Peyer's patch (tissue), 4 donors: Measurements from ENCODE around the gene ZKSCAN5. TPM values are rescaled to one million over a fixed set of nuclear protein-coding genes. Genes with fewer than 3 reads are reported as not detected.
"Not testable (repeated sequence)": the region's sequence is repeated elsewhere in the genome, so short reads cannot be mapped to it uniquely, and the experiment has no call there.

ENCODE experiments used
- DNase-seq, 3 donors: peaks; one replicate each; pipeline ENCODE4 v3.0.0-alpha.2; 2017 to 2019
- H3K27ac ChIP-seq, 4 donors: fragments of 200-600 bp; sonication (generic); one replicate each; pipeline ENCODE4 v1.5.1; 2016 to 2019
- H3K27me3 ChIP-seq, 2 donors: fragments of 200-600 bp; sonication (generic); one replicate each; pipeline ENCODE4 v1.5.1; 2019
- H3K36me3 ChIP-seq, 3 donors: fragments of 200-600 bp; sonication (generic); one replicate each; pipeline ENCODE4 v1.5.1; 2016 to 2019
- H3K4me1 ChIP-seq, 4 donors: fragments of 200-600 bp; sonication (generic); one replicate each; pipeline ENCODE4 v1.5.1; 2016 to 2019
- H3K4me3 ChIP-seq, 4 donors: fragments of 200-600 bp; sonication (generic); 1 replicate in 3 of 4; 2 replicates in 1 of 4; pipeline ENCODE4 v1.5.1; 2016 to 2019; ENCODE audit warnings: mild to moderate bottlenecking in 1 of 4
- H3K9me3 ChIP-seq, 4 donors: fragments of 200-600 bp; sonication (generic); one replicate each; pipeline ENCODE4 v1.5.1; 2016 to 2019; ENCODE audit warnings: mild to moderate bottlenecking in 1 of 4
- POLR2A ChIP-seq, 2 donors: fragments of 450-650 bp; IDR thresholded peaks; one replicate each; pipeline ENCODE4 v1.5.1; 2017; ENCODE audit warnings: antibody characterized with exemption in 2 of 2, mild to moderate bottlenecking in 2 of 2, moderate library complexity in 2 of 2
- total RNA-seq, 4 donors: library from RNA; depleted of rRNA; stranded (reverse); fragments of >200 nt; gene quantifications; one replicate each; pipeline ENCODE4 v1.1.0, GENCODE V29; 2016
- TF ChIP-seq, protein P1 (sequence below), 6 experiments: fragments of 450-650 bp in 4 of 6; fragments of 200-600 bp in 2 of 6; sonication (generic) in 1 of 6; IDR thresholded peaks; one replicate each; pipeline ENCODE4 v1.5.1; 2017 to 2019; ENCODE audit warnings: antibody characterized with exemption in 6 of 6, mild to moderate bottlenecking in 3 of 6, moderate library complexity in 1 of 6

ZKSCAN5 gene
- total RNA-seq, 4 donors from 2014 or later, result 7.2 to 20.6 (median 11.7) TPM

DNA sequence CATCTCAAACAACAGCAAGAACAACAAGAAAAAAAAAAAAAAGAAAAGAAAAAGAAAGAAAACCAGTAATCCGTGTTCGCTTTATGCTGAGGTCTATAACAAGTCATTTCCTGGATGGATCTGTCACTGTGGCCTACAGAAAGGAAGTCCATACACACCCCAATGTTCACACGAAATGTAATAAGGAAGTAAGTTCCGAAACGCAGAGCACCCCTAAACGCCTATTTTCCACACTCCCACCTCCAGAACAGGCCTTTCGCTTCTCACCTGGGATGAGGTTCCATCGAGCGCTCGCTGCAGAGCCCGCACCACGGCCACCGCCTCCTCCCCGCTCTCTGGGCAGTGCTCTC, 5.1 kb upstream of the ZKSCAN5 start:
- Histone ChIP-seq H3K4me1 (peaks cover 2 to 26% (median 13%) of the 10 kb centered on the region in 4 donors), H3K27me3 (no peaks in the 10 kb centered on the region), H3K27ac (peak overlapping the region; percentile 93 to 99 (median 98)), H3K36me3 (peaks cover 0 to 24% (median 0%) of the 10 kb centered on the region in 3 donors), H3K4me3 (peak overlapping the region; percentile 73 to 98 (median 86)), H3K9me3 (peaks cover 0 to 9% (median under 1%) of the 10 kb centered on the region in 4 donors)
- no peak for TF ChIP-seq POLR2A (IDR thresholded peaks at IDR 0.05)
- TF ChIP-seq, protein P1, sequence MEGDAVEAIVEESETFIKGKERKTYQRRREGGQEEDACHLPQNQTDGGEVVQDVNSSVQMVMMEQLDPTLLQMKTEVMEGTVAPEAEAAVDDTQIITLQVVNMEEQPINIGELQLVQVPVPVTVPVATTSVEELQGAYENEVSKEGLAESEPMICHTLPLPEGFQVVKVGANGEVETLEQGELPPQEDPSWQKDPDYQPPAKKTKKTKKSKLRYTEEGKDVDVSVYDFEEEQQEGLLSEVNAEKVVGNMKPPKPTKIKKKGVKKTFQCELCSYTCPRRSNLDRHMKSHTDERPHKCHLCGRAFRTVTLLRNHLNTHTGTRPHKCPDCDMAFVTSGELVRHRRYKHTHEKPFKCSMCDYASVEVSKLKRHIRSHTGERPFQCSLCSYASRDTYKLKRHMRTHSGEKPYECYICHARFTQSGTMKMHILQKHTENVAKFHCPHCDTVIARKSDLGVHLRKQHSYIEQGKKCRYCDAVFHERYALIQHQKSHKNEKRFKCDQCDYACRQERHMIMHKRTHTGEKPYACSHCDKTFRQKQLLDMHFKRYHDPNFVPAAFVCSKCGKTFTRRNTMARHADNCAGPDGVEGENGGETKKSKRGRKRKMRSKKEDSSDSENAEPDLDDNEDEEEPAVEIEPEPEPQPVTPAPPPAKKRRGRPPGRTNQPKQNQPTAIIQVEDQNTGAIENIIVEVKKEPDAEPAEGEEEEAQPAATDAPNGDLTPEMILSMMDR (IDR thresholded peaks at IDR 0.05), result no peak
- no peak for DNase-seq

DNA sequence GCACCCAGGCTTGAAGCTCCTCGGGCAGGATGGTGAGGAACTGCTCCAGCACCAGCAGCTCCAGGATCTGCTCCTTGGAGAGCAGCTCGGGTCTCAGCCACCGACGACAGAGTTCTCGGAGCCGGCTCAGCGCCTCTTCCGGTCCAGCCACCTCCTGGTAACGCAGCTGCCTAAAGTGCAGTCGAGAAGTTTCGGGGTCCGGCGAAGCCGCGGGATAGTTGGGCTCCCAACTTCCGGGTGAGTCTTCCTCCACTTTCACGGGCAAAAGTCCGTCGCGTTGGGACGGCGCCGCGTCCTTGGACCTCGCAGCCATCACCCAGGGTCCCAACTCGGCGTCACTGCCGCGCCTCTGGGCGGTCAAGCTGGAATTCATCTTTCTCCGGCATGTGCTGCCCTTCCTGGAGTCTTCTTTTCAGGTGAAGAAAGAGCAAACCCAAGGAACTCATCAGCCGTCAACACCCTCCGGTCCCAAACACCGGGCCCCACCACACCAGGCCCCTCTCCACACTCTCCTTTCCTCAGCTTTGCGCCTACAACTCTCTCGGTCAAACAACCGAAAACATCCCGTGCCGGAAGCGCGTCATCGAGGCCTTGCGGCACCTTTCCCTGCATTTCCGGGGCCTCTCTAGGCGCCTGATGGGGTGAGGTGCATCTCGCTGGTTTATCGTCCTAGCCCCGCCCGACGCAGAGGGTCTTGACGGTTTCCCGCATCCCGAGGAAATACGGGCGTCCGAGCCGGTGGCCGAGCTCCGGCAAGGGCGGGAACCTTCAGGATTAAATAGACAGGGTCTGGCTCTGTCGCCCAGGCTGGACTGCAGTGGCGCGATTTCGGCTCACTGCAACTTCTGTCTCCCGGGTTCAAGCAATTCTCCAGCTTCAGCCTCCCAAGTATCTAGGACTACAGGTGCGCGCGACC, 4.5 kb upstream of the ZKSCAN5 start, which contains the start of gene ZNF394:
Gene ZNF394, minus strand, starts transcription at position 561 of the 916 bp plus-strand sequence. Its CDS starts 188 bp downstream, at position 373.
- no peaks in the 10 kb centered on the region for H3K27me3 ChIP-seq

DNA sequence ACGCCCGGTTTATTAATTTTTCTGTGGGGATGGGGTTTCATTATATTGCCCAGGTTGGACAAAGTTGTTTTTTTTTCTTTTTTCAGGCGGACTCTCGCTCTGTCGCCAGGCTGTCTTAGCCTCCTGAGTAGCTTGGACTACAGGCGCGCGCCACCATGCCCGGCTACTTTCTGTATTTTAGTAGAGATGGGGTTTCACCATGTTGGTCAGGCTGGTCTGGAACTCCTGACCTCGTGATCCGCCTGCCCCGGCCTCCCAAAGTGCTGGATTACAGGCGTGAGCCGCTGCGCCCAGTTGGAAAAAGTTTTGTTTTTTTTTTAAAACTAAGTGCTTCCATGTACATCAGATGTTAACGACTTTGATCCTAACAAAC, 3.8 kb upstream of the ZKSCAN5 start:
- peaks cover 0 to 11% (median 0%) of the 10 kb centered on the region in 3 donors for H3K36me3 ChIP-seq
- no peaks in the 10 kb centered on the region for H3K9me3 ChIP-seq
- H3K4me3 ChIP-seq, result peak overlapping the region; percentile 73 to 98 (median 86)
- peak overlapping the region; percentile 93 to 99 (median 98) for H3K27ac ChIP-seq
- no peaks in the 10 kb centered on the region for H3K27me3 ChIP-seq
- DNase-seq, result no peak
- TF ChIP-seq POLR2A (IDR thresholded peaks at IDR 0.05), result no peak
- TF ChIP-seq, protein P1 (IDR thresholded peaks at IDR 0.05), result no peak
- H3K4me1 ChIP-seq, result peaks cover 2 to 28% (median 14%) of the 10 kb centered on the region in 4 donors

More for the DNA sequence above, 4.5 kb upstream of the ZKSCAN5 start, which contains the start of gene ZNF394:
- peak; percentile 92 to 97 (median 94) for DNase-seq
- Histone ChIP-seq H3K9me3 (peaks cover 0 to 3% (median 0%) of the 10 kb centered on the region in 4 donors), H3K36me3 (peaks cover 0 to 18% (median 0%) of the 10 kb centered on the region in 3 donors), H3K4me3 (peak within 1 kb of the TSS; percentile 73 to 98 (median 86)), H3K27ac (peak within 1 kb of the TSS; percentile 93 to 99 (median 98)), H3K4me1 (peaks cover 2 to 26% (median 13%) of the 10 kb centered on the region in 4 donors)
- TF ChIP-seq POLR2A (IDR thresholded peaks at IDR 0.05), result peak; percentile 71 to 73
- TF ChIP-seq, protein P1 (IDR thresholded peaks at IDR 0.05), result peak in 1 of 6 experiments; percentile 10

DNA sequence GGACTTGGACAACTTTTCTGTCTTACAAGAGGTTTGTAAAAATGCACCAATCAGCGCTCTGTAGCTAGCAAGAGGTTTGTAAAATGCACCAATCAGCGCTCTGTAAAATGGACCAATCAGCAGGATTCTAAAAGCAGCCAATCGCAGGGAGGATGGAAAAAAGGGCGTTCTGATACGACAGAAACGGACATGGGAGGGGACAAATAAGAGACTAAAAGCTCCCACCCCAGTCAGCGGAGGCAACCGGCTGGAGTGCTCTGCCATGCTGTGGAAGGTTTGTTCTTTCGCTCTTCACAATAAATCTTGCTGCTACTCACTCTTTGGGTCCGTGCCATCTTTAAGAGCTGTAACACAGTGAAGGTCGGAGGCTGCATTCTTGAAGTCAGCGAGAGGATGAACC, 3.2 kb upstream of the ZKSCAN5 start:
- H3K4me3 ChIP-seq, H3K27me3 ChIP-seq, H3K27ac ChIP-seq, H3K9me3 ChIP-seq, H3K36me3 ChIP-seq, DNase-seq: not testable (repeated sequence)
- H3K4me1 ChIP-seq, result peaks cover 2 to 34% (median 17%) of the 10 kb centered on the region in 4 donors

DNA sequence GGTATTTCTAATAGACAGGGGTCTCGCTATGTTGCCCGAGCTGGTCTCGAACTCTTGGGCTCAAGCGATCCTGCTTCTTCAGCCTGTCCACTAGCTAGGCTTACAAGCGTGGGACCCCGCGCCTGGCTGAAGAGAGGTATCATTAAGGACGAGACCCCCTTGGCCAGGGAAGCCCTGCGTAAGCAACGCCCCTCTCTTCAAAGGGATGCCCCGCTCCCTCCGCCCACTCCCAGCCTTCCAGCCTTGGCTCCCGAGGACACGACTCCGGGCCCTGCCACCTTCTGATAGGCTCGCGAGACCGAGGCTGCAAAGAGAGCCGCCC, 220 bp upstream of the ZKSCAN5 start:
- no peak for DNase-seq
- H3K27me3 ChIP-seq, result no peaks in the 10 kb centered on the region
- peak overlapping the region; percentile 86 to 94 (median 90) for H3K27ac ChIP-seq
- no peaks in the 10 kb centered on the region for H3K9me3 ChIP-seq
- H3K4me1 ChIP-seq, result peaks cover 0 to 33% (median 8%) of the 10 kb centered on the region in 4 donors
- no peak for TF ChIP-seq POLR2A (IDR thresholded peaks at IDR 0.05)
- TF ChIP-seq, protein P1 (IDR thresholded peaks at IDR 0.05), result no peak
- H3K36me3 ChIP-seq, result no peaks in the 10 kb centered on the region
- H3K4me3 ChIP-seq, result peak overlapping the region; percentile 62 to 81 (median 78)

DNA sequence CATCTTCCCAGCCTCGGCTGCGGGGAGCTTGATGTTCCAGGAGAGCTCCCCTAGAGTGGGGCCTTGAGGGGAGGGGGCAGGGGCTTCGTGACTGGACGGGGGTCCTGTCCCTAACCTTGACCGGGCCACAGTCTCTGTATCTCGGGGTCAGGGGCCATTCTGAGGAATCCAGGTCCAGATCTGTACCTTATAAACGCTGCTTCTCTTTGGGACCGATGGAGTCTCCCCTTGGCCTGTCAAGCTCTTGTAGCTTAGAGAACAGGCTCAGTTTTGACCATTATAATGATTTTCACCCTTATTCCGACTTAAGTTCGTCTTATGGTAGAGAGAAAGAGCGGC, 831 bp downstream of the ZKSCAN5 start:
- TF ChIP-seq, protein P1 (IDR thresholded peaks at IDR 0.05), result no peak
- peak in 1 of 2 donors; percentile 66 for TF ChIP-seq POLR2A (IDR thresholded peaks at IDR 0.05)
- no peaks in the 10 kb centered on the region for H3K36me3 ChIP-seq
- H3K4me1 ChIP-seq, result peaks cover 0 to 33% (median 8%) of the 10 kb centered on the region in 4 donors
- DNase-seq, result no peak
- peak overlapping the region; percentile 86 to 94 (median 90) for H3K27ac ChIP-seq
- H3K27me3 ChIP-seq, result no peaks in the 10 kb centered on the region
- no peaks in the 10 kb centered on the region for H3K9me3 ChIP-seq
- H3K4me3 ChIP-seq, result peak overlapping the region; percentile 62 to 81 (median 78)
